Ishikawa (cell line): ENCODE data around the gene GNL3.

Experiments
- CEBPB ChIP-seq: IDR thresholded peaks from 2 replicates; pipeline ENCODE4 v1.6.1; 2012
- EP300 ChIP-seq: IDR thresholded peaks from 2 replicates; pipeline ENCODE4 v1.6.1; 2012; ENCODE audit warnings: borderline replicate concordance
- NFIC ChIP-seq: IDR thresholded peaks from 2 replicates; pipeline ENCODE4 v1.6.1; 2012
- RAD21 ChIP-seq: IDR thresholded peaks from 2 replicates; pipeline ENCODE4 v1.6.1; 2012; ENCODE audit warnings: low read depth
- YY1 ChIP-seq: IDR thresholded peaks from 2 replicates; pipeline ENCODE4 v1.6.1; 2012; ENCODE audit warnings: low read depth

DNA sequence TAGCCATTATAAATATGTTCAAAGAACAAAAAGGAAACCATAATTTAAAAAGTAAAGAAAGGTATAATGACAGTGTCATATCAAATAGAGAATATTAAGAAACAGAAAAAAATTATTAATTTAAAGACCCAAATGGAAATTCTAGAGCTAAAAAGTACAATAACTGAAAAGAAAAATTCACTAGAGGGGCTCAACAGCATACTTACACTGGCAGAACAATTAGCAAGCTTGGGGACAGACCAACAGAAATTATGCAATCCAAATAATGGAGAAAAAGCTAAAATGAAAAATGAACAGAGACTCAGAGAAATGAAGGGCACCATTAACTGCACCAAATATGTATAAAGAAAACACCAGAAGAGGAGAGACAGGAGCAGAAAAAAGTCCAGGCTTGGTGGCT, 33.8 kb downstream of the GNL3 start:
- TF ChIP-seq NFIC (no peak), RAD21 (no peak), CEBPB (no peak), EP300 (no peak), YY1 (no peak)
